GM19463 (cell line): Measurements from ENCODE around the gene NOD1.

Experiments used
- ATAC-seq: cut with Tn5 transposase; IDR thresholded peaks from one replicate; pipeline ENCODE4 v1.9.1; 2021; ENCODE audit warnings: mild to moderate bottlenecking, moderate library complexity; ENCODE audit not compliant: unreplicated experiment

The NOD1 gene

GRCh38 chr7:30378275-30378674 lies 100.3 kb downstream of the NOD1 start:
- no peak for ATAC-seq
